ENCODE results near the gene NCOA7.
A peak's percentile ranks its signal among the peaks of the same experiment; 100 is the strongest.
"Not testable (repeated sequence)": the region's sequence is repeated elsewhere in the genome, so short reads cannot be mapped to it uniquely, and the experiment has no call there.

Gene NCOA7

GRCh38 chr6:125836466-125836865, 45.7 kb downstream of the NCOA7 start:
- DNase-seq (ENCODE audit: low read depth), result no peak

- DNase-seq (ENCODE audit: low read depth), result no peak
These were observed 48.7 kb downstream of the NCOA7 start for GRCh38 chr6:125839471-125839870.

- no peak for DNase-seq (ENCODE audit: low read depth)
These were observed 49.1 kb downstream of the NCOA7 start for GRCh38 chr6:125839879-125840278.

GRCh38 chr6:125841356-125842090, 50.8 kb downstream of the NCOA7 start:
- DNase-seq (ENCODE audit: low read depth), result no peak

GRCh38 chr6:125842091-125842626, 51.4 kb downstream of the NCOA7 start:
- no peak for DNase-seq (ENCODE audit: low read depth)

- DNase-seq (ENCODE audit: low read depth), result no peak
These were observed 52.8 kb downstream of the NCOA7 start for GRCh38 chr6:125843593-125843992.

DNA sequence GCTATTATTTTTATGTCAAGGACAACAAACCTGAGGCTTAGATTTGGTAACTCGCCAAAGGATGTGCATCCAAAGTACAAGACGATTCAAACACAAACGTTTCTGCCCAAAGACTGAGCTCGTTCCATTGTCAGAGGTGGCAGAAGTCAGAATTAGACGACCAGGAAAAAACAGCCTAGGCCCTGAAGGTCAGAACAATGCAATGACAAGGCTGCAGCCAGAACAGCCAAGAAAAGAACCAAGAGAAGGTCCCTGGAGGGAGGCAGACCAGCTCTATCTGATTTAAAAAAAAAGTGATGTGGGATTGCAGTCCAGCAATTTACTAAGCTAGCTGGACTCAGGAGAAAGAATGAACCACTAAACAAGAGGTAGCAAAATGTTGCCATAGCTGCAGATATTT, 54.2 kb downstream of the NCOA7 start:
- no peak for DNase-seq (ENCODE audit: low read depth)

- no peak for DNase-seq (ENCODE audit: low read depth)
These were observed 55.7 kb downstream of the NCOA7 start for GRCh38 chr6:125846292-125847024.

- DNase-seq (ENCODE audit: low read depth), result not testable (repeated sequence)
These were observed 57.5 kb downstream of the NCOA7 start for GRCh38 chr6:125848286-125848685.

DNA sequence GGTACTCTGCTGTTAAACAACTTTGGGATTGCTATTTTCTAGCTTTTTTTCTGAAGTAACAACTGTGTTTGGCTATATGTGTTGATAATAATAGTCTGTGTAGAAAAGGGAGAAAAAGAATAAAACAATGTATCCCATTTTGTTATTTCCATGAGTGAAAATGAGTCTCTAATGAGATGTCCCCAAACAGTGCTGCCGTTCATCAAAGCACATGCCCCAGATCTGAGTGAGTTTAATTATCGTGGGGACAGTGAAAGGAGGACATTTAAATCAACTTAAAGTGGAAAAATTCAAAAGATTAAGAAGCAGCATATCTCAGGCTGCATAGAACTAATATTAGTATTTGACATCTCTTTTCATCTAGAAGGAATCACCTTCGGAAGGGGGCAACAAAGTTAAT, 59.6 kb downstream of the NCOA7 start:
- DNase-seq (ENCODE audit: low read depth), result no peak

GRCh38 chr6:125852587-125852986, 61.8 kb downstream of the NCOA7 start:
- DNase-seq (ENCODE audit: low read depth), result no peak

- no peak for DNase-seq (ENCODE audit: low read depth)
These were observed 62.4 kb downstream of the NCOA7 start for GRCh38 chr6:125853168-125853567.

- no peak for DNase-seq (ENCODE audit: low read depth)
These were observed 63.0 kb downstream of the NCOA7 start for GRCh38 chr6:125853756-125854155.

GRCh38 chr6:125854355-125854754, 63.6 kb downstream of the NCOA7 start:
- DNase-seq (ENCODE audit: low read depth), result no peak

DNA sequence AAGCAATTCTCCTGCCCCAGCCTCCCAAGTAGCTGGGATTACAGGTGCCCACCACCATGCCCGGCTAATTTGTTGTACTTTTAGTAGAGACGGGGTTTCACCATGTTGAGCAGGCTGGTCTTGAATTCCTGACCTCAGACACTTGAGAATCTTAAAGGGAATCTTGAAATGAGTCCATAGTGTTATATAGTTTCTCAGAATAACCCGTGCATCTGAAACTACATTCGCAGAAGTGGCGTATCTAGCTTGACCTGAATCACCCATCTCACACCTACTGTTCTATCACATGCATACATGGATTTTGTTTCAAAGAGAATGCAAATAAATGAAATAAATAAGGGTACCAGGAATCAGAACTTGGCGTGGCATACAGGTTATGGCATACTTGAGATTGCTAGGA, 65.0 kb downstream of the NCOA7 start:
- no peak for DNase-seq (ENCODE audit: low read depth)

- no peak for DNase-seq (ENCODE audit: low read depth)
These were observed 67.1 kb downstream of the NCOA7 start for GRCh38 chr6:125857846-125858245.

DNA sequence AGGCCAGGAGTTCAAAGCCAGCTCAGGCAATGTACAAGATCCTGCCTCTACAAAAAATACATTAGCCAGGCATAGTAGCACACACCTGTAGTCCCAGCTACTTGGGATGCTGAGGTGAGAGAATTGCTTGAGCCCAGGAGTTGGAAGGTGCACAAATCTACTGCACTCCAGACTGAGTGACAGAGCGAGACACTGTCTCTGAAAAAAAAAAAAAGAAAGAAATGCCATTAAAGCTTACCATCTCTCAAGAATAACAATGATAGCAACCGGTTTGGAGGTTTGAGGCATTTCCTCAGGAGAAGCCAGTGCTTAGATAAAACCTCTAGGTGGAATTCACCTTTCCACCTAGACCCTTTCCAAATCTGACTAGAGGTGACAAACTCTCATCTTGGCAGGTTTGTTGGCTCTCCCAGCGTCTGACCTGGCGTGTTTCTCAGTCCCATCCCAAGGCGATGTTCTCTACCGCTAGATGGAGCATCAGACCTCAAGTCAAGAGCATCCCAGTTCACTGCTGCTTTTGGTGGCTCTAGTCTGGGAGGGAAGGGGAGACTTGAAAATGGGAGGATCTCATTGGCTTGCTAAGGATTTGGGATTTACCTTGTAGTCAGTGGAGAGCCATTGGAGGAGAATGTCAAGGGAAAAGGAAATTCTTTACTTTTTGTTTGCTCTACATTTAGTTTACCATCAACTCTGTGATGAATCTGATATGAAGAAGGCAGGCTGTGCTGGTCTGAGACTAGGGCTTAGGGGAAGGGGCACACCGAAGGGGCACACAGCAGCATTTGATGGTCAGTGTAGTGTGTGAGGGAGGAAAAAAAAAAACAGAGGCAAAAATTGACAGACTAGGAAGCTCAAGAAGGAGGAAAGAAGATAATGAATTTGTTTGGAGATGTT, 67.9 kb downstream of the NCOA7 start:
- DNase-seq (ENCODE audit: low read depth), result peak; percentile 77

DNA sequence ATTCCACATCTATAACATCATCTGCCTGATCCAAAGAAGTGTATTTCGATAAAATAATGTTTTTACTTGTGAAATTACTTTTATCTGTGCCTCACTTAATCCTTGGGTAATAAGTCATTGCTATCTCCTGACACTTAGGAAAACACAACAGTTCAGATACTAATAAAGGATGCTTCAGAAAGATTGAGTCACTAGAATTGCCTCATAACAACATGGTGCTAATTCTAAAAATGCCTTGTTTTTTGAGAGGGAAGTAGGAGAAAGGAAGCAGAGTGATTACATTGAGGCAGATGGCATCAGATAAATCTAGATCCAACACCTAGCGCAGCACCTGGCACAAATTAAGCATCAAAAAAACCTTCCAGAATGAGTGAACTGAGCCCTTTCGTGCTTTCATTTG, 69.0 kb downstream of the NCOA7 start:
- peak; percentile 37 for DNase-seq (ENCODE audit: low read depth)

- DNase-seq (ENCODE audit: low read depth), result no peak
These were observed 72.3 kb downstream of the NCOA7 start for GRCh38 chr6:125863023-125863422.

DNA sequence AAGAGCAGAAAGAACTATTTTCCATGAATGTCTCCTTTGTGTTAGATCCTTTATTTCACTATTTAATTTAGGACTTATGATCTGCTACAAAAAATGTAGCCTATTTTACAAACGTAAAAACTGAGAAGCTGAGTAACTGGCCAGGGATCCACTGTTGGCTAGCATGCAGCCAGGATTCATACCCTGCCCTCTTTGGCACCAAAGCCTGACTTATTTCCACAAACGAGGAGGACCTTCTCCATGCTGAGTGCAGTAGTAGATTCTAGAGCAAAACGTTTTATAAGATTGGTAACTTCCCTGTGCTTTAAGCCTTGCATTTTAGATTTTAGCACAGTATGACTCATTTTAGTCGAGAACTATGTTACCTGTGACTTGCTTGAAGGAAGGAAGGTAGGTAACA, 74.3 kb downstream of the NCOA7 start:
- DNase-seq (ENCODE audit: low read depth), result no peak

DNA sequence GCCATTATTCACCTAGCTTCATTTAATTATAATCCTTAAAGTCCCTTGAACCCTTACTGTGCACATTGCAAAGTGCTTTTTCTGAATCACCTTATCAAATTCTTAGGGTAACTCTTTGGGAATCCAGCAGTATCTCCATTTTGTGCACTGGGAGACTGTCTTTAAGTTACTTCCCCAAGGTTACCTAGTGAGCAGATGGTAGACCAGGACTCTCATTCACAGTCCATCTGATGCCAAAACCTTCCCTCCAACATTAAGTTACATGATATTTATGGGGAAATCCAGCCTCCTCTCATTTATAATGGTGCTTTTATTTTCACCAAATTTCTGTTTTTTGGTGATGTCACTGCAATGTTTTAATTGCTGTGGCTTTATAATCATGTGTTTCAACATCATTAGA, 75.7 kb downstream of the NCOA7 start:
- no peak for DNase-seq (ENCODE audit: low read depth)

- DNase-seq (ENCODE audit: low read depth), result peak; percentile 70
These were observed 76.8 kb downstream of the NCOA7 start for GRCh38 chr6:125867483-125867942.
